T-helper 17 cell (primary cell): ENCODE results near the gene PAK4. TPM values are rescaled to one million over a fixed set of nuclear protein-coding genes. Genes with fewer than 3 reads are reported as not detected.
A peak's percentile ranks its signal among the peaks of the same experiment; 100 is the strongest.

Source experiments
- ATAC-seq: fragments of 150-1000 bp; cut with Tn5 transposase; 2 replicates; pipeline ENCODE4 v1.10.0; 2021; ENCODE audit warnings: mild to moderate bottlenecking, moderate library complexity
- DNase-seq, 3 donors: peaks; one replicate each; pipeline versions ENCODE4 v3.0.0 to v3.0.0-alpha.2; 2020 to 2021
- H3K9me3 ChIP-seq: one replicate; pipeline ENCODE4 v1.7.0; 2013; ENCODE audit warnings: low read length, mild to moderate bottlenecking; ENCODE audit not compliant: control insufficient read depth, poor library complexity, severe bottlenecking
- H3K27ac Mint-ChIP-seq: one replicate; pipeline ENCODE4 v1.8.0; 2022; ENCODE audit warnings: mild to moderate bottlenecking, moderate library complexity, mixed read lengths
- H3K27me3 Mint-ChIP-seq: one replicate; pipeline ENCODE4 v1.8.0; 2022; ENCODE audit warnings: mixed read lengths
- H3K36me3 Mint-ChIP-seq: one replicate; pipeline ENCODE4 v1.8.0; 2022; ENCODE audit warnings: low read depth, mixed read lengths
- H3K4me1 Mint-ChIP-seq: one replicate; pipeline ENCODE4 v1.8.0; 2022; ENCODE audit warnings: mild to moderate bottlenecking, mixed read lengths
- H3K4me3 Mint-ChIP-seq: one replicate; pipeline ENCODE4 v1.8.0; 2022; ENCODE audit warnings: mild to moderate bottlenecking, moderate library complexity, mixed read lengths
- total RNA-seq, 4 donors: library from RNA in 2 of 4; stranded (reverse) in 2 of 4; gene quantifications; one replicate each; pipeline ENCODE4 v1.2.3 and lab custom pipeline; 2022 to 2026

Gene PAK4
- total RNA-seq, 2 donors from 2014 or later, result 9.6 to 9.7 TPM

DNA sequence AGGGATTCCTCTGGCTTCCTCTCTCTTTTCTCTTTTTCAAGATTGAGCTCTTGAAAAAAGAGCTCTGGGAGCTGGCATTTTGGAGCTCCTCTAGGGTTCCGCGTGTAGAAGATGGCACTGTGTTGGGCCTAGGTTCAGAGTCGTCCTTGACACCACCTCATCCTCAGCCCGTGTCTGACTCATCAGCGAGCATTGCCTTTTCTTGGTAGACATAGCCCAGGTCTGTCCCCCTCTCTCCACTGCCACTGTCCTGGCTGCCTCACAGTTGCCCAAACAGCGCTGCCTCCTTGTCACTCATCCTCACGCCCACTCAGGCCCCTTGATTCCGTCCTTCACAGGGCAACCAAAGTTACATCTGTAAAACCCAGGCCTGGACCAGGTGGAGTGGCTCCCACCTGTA, 24.6 kb downstream of the PAK4 start:
- H3K27me3 Mint-ChIP-seq, result no peaks in the 10 kb centered on the region

DNA sequence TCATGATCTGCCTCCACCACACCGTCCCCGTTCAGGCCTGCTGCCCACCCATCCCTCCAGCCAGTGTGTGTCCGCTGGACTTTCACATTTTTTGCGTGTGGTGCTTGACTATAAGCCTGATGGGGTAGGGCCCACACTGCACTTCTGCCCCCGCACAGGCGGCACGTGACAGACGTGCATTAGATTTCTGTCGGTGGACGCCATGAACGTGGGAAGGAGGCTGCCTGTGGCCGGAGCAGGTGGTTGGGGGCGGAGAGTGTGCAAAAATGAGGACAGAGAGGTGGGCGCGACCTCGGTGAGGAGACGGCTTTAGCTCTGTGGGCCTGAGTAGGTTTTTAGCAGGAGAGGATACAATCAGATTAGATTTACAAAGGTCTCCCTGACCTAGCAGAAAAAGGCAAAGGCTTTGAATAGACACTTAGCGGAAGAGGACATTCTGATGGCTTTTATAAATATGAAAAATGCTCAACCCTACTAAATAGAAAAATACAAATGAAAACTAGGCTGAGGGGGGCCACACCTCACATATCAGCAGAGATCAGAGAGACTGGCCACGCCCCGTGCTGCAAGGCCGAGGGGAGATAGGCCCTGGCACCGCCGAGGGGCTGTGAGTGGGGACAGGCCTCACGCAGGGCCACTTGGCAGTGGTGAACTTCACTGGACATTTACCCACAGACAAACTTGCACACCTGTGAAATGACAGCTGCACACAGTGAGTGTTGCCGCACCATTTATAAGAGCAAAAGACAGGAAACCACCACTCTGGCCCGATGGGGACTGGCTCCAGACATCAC, 25.4 kb downstream of the PAK4 start:
- no peak overlapping the region for H3K4me3 Mint-ChIP-seq
- DNase-seq (no peak), ATAC-seq (no peak)
- no peak overlapping the region for H3K27ac Mint-ChIP-seq
- no peaks in the 10 kb centered on the region for H3K27me3 Mint-ChIP-seq
- H3K9me3 ChIP-seq, result no peaks in the 10 kb centered on the region
- peaks cover 19% of the 10 kb centered on the region for H3K4me1 Mint-ChIP-seq
- H3K36me3 Mint-ChIP-seq, result peaks cover 2% of the 10 kb centered on the region

More for the DNA sequence above, 24.6 kb downstream of the PAK4 start:
- Mint-ChIP-seq H3K4me1 (peaks cover 22% of the 10 kb centered on the region), H3K4me3 (no peak overlapping the region), H3K27ac (no peak overlapping the region), H3K36me3 (peaks cover 2% of the 10 kb centered on the region)
- DNase-seq (no peak), ATAC-seq (no peak)
- H3K9me3 ChIP-seq, result no peaks in the 10 kb centered on the region

DNA sequence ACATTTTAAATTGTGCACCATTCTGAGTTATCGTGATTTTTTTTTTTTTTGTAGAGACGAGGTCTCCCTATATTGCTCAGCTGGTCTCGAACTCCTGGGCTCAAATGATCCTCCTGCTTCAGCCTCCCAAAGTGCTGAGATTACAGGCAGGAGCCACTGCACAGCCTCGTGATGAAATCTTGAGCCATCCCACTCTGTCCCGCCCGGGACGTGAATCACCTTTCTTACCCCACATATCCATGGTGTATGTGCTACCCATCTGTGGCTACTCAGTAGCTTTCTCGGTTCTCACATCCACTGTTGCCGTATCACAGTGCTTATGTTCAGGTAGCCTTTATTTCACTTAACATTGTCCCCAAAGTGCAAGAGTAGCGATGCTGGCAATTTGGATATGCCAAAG, 26.5 kb downstream of the PAK4 start:
- Mint-ChIP-seq H3K27ac (no peak overlapping the region), H3K4me1 (peaks cover 15% of the 10 kb centered on the region), H3K27me3 (no peaks in the 10 kb centered on the region), H3K4me3 (no peak overlapping the region), H3K36me3 (peaks cover 2% of the 10 kb centered on the region)
- no peak for DNase-seq
- no peaks in the 10 kb centered on the region for H3K9me3 ChIP-seq
- ATAC-seq, result no peak

DNA sequence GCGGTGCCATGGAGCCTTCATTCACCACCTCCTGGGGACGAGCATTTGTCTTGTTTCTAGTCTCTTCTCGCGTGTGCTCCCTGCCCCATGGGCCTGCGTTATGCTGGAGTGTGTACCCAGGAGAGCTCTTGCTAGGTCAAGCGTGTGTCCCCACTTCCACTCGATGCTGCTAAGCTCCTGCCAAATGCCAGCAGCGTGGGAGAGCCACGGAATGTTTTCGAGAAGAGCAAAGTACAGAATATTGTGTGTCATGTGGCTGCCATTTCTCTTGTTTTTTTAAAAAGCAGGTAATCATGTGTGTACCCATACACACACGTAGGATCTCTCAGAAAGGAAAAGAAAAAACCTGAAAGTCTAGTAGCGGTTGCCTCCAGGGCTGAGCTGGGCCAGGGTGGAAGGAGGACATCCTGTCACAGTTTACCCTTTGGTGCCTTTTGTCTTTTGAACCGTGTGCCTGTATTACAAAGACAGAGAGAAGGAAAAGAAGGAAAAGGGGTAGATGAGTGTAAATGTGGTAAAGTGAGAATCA, 28.6 kb downstream of the PAK4 start:
- Mint-ChIP-seq H3K27ac (no peak overlapping the region), H3K4me3 (no peak overlapping the region), H3K36me3 (peaks cover 2% of the 10 kb centered on the region), H3K27me3 (no peaks in the 10 kb centered on the region), H3K4me1 (peaks cover 25% of the 10 kb centered on the region)
- DNase-seq, result no peak
- no peak for ATAC-seq
- no peaks in the 10 kb centered on the region for H3K9me3 ChIP-seq

GRCh38 chr19:39154629-39155100, 29.1 kb downstream of the PAK4 start:
- no peak overlapping the region for H3K4me3 Mint-ChIP-seq
- H3K27me3 Mint-ChIP-seq, result no peaks in the 10 kb centered on the region
- H3K4me1 Mint-ChIP-seq, result peaks cover 25% of the 10 kb centered on the region
- no peak for ATAC-seq
- peaks cover 2% of the 10 kb centered on the region for H3K36me3 Mint-ChIP-seq
- no peak overlapping the region for H3K27ac Mint-ChIP-seq
- no peaks in the 10 kb centered on the region for H3K9me3 ChIP-seq
- no peak for DNase-seq

GRCh38 chr19:39155114-39155700, 29.6 kb downstream of the PAK4 start:
- H3K27ac Mint-ChIP-seq, result peak overlapping the region; percentile 21
- DNase-seq (no peak), ATAC-seq (no peak)
- no peaks in the 10 kb centered on the region for H3K9me3 ChIP-seq
- H3K36me3 Mint-ChIP-seq, result peaks cover 2% of the 10 kb centered on the region
- H3K27me3 Mint-ChIP-seq, result no peaks in the 10 kb centered on the region
- H3K4me1 Mint-ChIP-seq, result peaks cover 25% of the 10 kb centered on the region
- no peak overlapping the region for H3K4me3 Mint-ChIP-seq

DNA sequence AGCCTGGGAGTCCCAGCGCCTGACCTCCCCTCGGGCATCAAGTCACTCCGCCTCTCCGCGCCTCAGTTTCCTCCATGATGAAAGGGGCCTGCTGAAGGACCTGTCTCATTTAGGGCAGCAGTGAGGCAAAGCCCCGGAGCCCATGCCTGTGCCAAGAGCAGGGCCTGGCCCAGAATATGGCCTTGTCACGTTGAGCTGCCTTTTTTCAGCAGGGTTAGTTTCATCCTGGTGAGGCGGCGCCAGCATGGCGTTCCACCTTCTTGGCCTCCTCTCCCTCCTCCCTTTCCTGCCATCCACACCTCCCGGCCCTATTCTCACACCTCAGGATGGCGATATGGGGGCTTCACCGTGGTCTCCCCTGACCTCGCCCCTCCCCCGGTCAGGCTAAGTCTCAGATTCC, 30.2 kb downstream of the PAK4 start:
- Mint-ChIP-seq H3K27me3 (no peaks in the 10 kb centered on the region), H3K36me3 (peaks cover 2% of the 10 kb centered on the region), H3K27ac (peak overlapping the region; percentile 21), H3K4me3 (no peak overlapping the region), H3K4me1 (peaks cover 24% of the 10 kb centered on the region)
- DNase-seq, result no peak
- no peak for ATAC-seq
- H3K9me3 ChIP-seq, result no peaks in the 10 kb centered on the region

DNA sequence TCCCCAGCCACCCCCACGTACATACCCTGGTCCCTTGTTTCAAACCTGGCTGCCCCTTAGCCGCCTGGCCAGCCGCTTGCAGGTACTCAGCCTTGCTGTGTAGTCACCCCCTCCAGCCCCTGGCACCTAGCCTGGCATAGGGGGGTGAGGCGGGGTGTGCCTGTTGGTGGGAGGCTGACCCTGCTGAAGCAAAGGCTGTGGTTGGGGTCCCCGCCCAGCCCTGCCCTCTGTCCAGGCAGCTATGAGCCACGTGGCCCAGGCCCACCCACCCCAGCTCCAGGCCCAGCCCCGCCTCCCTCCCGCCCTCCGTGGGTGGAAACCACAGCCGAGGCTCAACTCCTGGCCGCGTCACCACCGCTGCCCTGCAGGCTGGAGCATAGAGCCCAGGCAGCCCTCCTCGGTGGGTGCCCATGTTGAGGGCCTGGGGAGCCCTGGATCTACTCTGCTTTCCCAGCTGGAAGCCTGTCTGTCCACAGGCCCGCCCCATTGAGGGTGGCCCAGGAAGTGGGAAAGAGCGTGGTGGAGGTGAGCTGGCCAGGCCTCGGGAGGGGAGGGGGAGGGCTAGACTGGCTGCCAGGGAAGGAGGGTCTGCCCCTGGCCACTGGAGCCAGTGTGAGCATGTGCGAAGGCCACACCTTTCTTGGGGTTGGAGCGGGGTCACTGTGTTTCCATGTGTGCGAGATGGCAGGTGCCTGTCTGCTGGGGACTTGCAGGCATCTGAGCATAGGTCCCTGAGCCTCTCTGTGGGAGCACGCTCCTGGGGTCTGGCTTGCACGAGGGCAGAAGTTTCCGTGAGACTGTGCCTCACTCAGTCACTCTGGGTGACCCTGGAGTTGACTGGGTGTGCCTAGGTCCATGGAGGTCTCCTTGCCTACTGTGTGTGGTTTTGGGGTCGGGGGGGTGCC, 31.0 kb downstream of the PAK4 start:
- DNase-seq, result no peak
- Mint-ChIP-seq H3K36me3 (peaks cover 2% of the 10 kb centered on the region), H3K27ac (no peak overlapping the region), H3K4me1 (peaks cover 24% of the 10 kb centered on the region), H3K4me3 (no peak overlapping the region), H3K27me3 (no peaks in the 10 kb centered on the region)
- no peaks in the 10 kb centered on the region for H3K9me3 ChIP-seq
- no peak for ATAC-seq

DNA sequence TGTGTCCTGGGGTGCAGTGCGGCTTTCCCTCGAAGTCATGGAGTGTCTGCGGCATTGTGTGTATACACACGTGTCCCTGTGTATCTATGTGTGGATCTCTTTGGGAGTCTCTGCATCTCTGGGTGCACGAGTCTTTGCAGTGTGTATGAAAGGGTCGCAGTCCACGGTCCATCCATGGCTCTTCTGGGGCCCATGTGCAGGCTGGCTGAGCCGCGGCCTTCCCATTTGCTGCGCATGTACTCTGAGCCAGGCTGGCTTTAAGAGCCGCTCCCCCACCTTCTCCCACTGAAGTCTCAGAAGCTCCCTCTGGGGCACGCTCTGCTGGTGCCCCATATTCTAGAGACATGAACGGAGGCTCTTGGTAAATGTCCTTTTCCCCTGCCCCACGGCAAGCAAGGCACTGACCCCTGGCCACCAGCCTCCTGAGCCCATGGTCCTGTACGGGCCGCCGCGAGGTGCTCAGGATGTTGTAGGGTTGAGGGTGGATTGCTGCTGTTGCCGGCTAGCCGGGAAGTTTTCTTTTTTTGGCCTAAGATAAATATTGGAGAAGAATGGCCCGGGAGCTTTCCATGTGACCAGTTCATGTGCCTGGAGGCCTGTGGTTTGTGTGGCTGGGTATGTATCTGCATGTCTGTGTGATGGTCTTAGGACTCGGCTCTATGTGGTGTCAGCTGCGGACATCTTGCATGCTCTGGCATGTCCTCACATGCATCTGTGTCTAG, 31.9 kb downstream of the PAK4 start:
- peak overlapping the region; percentile 54 for H3K27ac Mint-ChIP-seq
- H3K4me3 Mint-ChIP-seq, result no peak overlapping the region

DNA sequence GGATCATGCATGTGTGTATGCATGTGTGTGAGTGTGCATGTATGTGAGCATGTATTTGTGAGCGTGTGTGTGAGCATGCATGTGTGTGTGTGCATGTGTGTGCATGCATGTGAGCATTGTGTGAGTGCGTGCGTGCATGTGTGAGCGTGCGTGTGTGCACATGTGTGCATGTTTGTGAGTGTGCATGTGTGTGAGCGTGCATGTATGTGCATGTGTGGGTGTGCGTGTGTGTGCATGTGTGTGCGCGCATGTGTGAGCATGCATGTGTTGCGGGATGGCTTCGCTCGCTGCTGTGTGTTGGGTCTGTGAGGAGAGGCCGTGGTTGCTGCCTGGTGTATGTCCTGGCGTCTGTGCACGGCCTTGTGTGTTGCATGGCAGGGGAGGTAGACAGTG, 32.4 kb downstream of the PAK4 start:
- H3K27ac Mint-ChIP-seq, result peak overlapping the region; percentile 54
- H3K9me3 ChIP-seq, result no peaks in the 10 kb centered on the region
- peaks cover 4% of the 10 kb centered on the region for H3K36me3 Mint-ChIP-seq
- no peak for ATAC-seq
- H3K27me3 Mint-ChIP-seq, result no peaks in the 10 kb centered on the region
- peaks cover 30% of the 10 kb centered on the region for H3K4me1 Mint-ChIP-seq
- no peak overlapping the region for H3K4me3 Mint-ChIP-seq
- no peak for DNase-seq

More for the DNA sequence above, 31.9 kb downstream of the PAK4 start:
- Mint-ChIP-seq H3K4me1 (peaks cover 26% of the 10 kb centered on the region), H3K36me3 (peaks cover 2% of the 10 kb centered on the region), H3K27me3 (no peaks in the 10 kb centered on the region)
- H3K9me3 ChIP-seq, result no peaks in the 10 kb centered on the region
- ATAC-seq (no peak), DNase-seq (no peak)

GRCh38 chr19:39158646-39159260, 33.2 kb downstream of the PAK4 start:
- Mint-ChIP-seq H3K27me3 (no peaks in the 10 kb centered on the region), H3K4me1 (peaks cover 30% of the 10 kb centered on the region), H3K27ac (peak overlapping the region; percentile 54), H3K36me3 (peaks cover 3% of the 10 kb centered on the region), H3K4me3 (no peak overlapping the region)
- H3K9me3 ChIP-seq, result no peaks in the 10 kb centered on the region
- no peak for DNase-seq
- ATAC-seq, result no peak

GRCh38 chr19:39160523-39160861, 34.9 kb downstream of the PAK4 start:
- H3K9me3 ChIP-seq, result no peaks in the 10 kb centered on the region
- peaks cover 25% of the 10 kb centered on the region for H3K4me1 Mint-ChIP-seq
- H3K27me3 Mint-ChIP-seq, result no peaks in the 10 kb centered on the region
- H3K4me3 Mint-ChIP-seq, result no peak overlapping the region
- no peak overlapping the region for H3K27ac Mint-ChIP-seq
- H3K36me3 Mint-ChIP-seq, result peaks cover 2% of the 10 kb centered on the region
- ATAC-seq (no peak), DNase-seq (no peak)
